ENCODE data around the gene SPATS2. TPM values are rescaled to one million over a fixed set of nuclear protein-coding genes. Genes with fewer than 3 reads are reported as not detected.

The SPATS2 gene
- total RNA-seq, 4 donors from 2014 or later = 3.3 to 46.0 (median 16.0) TPM

- H3K27ac ChIP-seq = no peak overlapping the region
- H3K9me3 ChIP-seq = no peaks in the 10 kb centered on the region
- no peaks in the 10 kb centered on the region for H3K27me3 ChIP-seq
- DNase-seq = no peak
- intact Hi-C loops (cut with DNase I; ENCODE audit: low total_unique reads) = no loop called here
- H3K4me1 ChIP-seq = no peaks in the 10 kb centered on the region
- TF ChIP-seq POLR2A (IDR thresholded peaks at IDR 0.05) (no peak), CTCF (IDR thresholded peaks at IDR 0.05) (no peak)
- H3K36me3 ChIP-seq = no peaks in the 10 kb centered on the region
- no peak overlapping the region for H3K4me3 ChIP-seq
Observed at GRCh38 chr12:49554266-49554665, 187.0 kb downstream of the SPATS2 start.

DNA sequence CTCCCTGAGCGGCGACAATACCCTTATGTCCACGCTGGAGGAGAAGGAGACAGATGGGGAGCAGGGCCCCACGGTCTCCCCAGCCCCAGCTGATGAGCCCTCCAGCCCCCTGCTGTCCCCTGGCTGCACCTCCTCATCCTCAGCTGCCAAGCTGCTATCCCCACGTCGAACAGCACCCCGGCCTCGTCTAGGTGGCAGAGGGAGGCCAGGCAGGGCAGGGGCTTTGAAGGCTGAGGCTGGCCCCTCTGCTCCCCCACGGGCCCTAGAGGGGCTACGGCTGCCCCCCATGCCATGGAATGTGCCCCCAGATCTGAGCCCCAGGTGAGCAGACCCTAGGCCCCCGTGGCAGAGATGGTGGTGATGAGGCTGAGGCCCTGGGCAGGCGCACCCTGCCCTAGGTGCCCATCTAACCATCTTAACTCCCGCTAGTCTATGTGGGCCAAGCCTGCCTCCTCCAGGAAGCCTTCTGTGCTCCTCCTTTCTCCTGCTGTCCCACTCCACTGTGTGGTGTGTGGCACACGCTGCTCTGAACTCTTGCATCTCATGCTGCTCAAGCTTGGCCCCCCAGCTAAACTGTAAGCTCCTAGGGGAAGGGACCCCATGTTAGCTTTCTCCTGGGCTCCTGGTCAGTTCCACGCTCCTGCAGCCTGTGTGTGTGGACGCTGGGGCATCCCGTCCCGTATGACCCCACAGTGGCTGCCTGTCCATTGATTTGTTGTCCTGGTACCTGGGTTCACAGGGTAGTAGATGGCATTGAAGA lies 188.5 kb downstream of the SPATS2 start:
- no peak for TF ChIP-seq POLR2A (IDR thresholded peaks at IDR 0.05)
- TF ChIP-seq CTCF (IDR thresholded peaks at IDR 0.05) = no peak
- H3K4me3 ChIP-seq = no peak overlapping the region
- intact Hi-C loops (cut with DNase I; ENCODE audit: low total_unique reads) = no loop called here
- no peak overlapping the region for H3K27ac ChIP-seq
- no peaks in the 10 kb centered on the region for H3K9me3 ChIP-seq
- H3K36me3 ChIP-seq = no peaks in the 10 kb centered on the region
- no peaks in the 10 kb centered on the region for H3K27me3 ChIP-seq
- DNase-seq = no peak
- no peaks in the 10 kb centered on the region for H3K4me1 ChIP-seq

DNA sequence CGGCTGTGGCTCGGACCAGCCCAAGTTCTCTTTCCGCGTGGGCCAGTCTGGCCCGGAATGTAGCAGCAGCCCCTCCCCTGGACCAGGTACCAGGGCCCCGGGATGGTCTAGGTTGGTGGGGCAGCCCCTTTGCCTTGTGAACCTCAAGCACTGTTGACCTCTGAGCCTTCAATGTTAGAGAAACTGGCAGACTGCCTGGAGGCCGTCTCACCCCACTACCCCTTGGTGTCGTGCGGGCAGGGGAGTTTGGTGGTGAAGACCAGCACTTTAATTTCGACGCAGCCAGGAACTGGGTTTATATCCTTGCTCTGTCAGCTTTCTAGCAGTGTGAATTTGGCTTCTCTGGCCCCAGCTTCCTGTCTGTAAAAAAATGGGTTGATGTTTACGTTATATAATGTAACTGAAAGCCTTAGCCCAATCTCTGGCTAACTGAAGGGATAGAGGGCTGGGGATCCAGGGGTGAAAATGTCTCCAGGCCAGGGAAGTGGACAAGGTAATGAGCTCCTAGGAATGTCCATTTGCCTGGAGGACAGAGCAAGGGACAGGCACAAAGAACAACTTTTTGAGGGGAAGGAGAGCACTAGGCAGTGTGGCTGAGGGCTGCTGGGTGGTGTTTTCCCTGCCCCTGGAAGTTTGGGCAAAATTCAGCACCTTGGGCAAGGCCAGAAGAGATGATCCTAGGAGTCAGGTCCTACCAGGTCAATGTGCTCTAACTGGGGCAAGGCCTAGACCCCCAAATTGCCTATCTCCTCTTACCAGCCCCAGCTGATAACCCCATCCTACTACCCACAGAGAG lies 189.3 kb downstream of the SPATS2 start:
- H3K9me3 ChIP-seq = no peaks in the 10 kb centered on the region
- no peaks in the 10 kb centered on the region for H3K27me3 ChIP-seq
- H3K4me3 ChIP-seq = no peak overlapping the region
- no peaks in the 10 kb centered on the region for H3K4me1 ChIP-seq
- intact Hi-C loops (cut with DNase I; ENCODE audit: low total_unique reads) = no loop called here
- H3K36me3 ChIP-seq = no peaks in the 10 kb centered on the region
- H3K27ac ChIP-seq = no peak overlapping the region
- TF ChIP-seq POLR2A (IDR thresholded peaks at IDR 0.05) (no peak), CTCF (IDR thresholded peaks at IDR 0.05) (no peak)
- no peak for DNase-seq

- DNase-seq = no peak
- Histone ChIP-seq H3K9me3 (no peaks in the 10 kb centered on the region), H3K27ac (no peak overlapping the region), H3K36me3 (no peaks in the 10 kb centered on the region), H3K4me3 (no peak overlapping the region), H3K27me3 (no peaks in the 10 kb centered on the region), H3K4me1 (no peaks in the 10 kb centered on the region)
- TF ChIP-seq CTCF (IDR thresholded peaks at IDR 0.05) = no peak
- no peak for TF ChIP-seq POLR2A (IDR thresholded peaks at IDR 0.05)
- intact Hi-C loops (cut with DNase I; ENCODE audit: low total_unique reads) = no loop called here
Observed at GRCh38 chr12:49557187-49557916, 190.1 kb downstream of the SPATS2 start.

GRCh38 chr12:49557917-49558215 lies 190.6 kb downstream of the SPATS2 start:
- no peaks in the 10 kb centered on the region for H3K9me3 ChIP-seq
- no peak overlapping the region for H3K27ac ChIP-seq
- DNase-seq = no peak
- intact Hi-C loops (cut with DNase I; ENCODE audit: low total_unique reads) = no loop called here
- no peaks in the 10 kb centered on the region for H3K4me1 ChIP-seq
- no peaks in the 10 kb centered on the region for H3K36me3 ChIP-seq
- TF ChIP-seq POLR2A (IDR thresholded peaks at IDR 0.05) (no peak), CTCF (IDR thresholded peaks at IDR 0.05) (no peak)
- no peak overlapping the region for H3K4me3 ChIP-seq
- no peaks in the 10 kb centered on the region for H3K27me3 ChIP-seq
